T1000 (cell line): ENCODE data around the gene CYB5R4.

ENCODE experiments used
- DNase-seq: peaks from one replicate; lab custom pipeline; 2025; ENCODE audit warnings: mixed read lengths; lab: John Stamatoyannopoulos, UW

CYB5R4 gene

DNA sequence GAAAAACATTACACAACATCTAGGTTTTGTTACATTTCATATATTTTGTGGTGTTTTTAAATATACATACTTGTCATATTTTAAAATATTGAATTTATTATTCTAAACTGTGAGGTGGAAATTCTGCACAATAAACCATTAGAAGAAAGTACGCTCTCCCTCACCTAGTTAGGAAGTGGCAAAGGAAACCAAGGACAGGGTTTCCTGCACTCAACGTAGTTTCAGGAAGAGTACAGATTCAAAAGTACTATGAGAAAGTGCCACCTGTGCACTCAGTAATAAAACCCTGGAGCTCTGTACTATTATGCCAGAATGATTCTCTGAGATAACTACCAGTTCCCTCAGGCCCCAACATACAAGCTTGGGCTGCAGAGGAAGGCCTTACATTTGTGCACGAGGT lies 119.5 kb downstream of the CYB5R4 start:
- DNase-seq = no peak

DNA sequence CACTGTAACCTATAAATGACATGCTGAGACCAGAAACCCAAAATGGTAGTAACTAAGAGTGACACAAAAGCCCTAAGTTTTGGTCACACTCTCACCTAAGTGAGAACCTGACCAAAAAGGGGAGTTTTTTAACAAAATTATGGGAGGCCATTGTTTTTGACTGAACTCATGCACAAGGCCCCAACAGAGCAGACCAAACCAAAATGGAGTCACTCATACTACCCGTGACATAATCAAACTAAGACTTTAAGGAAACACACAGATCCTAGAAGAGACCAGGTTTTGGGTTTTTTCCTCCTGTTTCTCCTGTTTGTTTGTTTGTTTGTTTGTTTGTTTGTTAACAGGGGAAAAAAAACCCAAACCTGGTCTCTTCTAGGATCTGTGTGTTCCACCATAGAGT lies 124.9 kb downstream of the CYB5R4 start:
- DNase-seq = no peak

DNA sequence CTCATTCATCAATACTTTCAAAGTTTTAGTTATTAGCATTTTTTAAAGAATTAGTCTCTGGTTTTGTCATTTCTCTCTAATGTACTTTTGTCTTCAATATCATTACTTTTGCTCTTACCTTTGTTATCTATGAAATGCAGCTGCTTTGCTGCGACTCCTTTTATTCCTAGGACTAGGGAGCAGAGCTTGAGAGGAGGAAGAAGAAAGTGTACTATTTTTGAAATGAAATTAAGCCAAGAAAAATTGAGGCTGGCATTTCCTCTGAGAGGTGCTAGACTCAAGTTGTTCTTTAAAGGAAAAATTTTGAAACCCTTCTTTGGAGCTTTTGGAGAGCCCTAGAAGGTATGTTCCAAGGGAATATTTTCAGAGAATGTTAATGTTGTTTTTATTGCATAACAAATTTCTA lies 125.8 kb downstream of the CYB5R4 start:
- DNase-seq = no peak

DNA sequence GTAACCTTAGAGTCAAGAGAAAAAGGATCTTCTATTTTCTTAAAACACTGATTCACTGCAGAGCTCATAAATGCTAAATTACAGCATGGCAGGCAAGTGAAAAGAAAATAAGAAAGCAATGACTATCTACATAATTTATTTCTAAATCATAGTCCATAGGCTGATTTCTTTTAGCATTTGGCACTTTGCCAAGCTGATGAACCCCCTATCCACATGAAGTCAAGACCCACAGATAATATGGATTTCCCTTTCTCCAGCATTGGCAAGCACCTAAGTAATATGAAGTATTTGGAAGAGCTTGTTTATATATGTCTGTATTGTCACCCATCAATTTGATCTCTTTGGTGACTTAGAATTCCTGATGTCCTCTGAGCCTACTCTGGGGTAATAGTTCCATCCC lies 126.2 kb downstream of the CYB5R4 start:
- DNase-seq = no peak

DNA sequence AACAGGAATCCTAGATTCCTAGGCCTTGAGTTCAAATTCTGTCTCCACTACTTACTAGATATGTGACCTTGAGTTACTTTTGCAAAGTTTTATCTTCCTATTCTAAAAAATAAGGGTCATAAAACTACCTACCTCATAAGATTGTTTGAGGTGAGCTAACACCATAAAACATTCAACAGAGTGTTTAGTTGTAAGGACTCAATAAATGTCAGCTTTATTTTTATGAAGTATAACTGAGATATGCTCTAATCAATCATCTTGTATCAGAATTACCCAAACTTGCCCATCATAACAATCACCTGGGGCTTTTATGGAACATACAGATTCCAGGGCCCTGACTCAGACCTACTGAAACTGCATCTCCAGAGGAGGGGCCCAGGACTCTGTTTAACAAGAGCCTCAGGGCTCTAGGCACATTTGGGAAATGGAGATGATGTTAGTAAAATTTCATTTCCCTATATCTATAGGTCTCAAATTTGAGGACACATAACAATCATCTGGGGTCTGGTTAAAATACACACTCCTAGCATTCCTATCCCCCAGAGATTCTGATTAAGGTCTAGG lies 138.6 kb downstream of the CYB5R4 start:
- no peak for DNase-seq

DNA sequence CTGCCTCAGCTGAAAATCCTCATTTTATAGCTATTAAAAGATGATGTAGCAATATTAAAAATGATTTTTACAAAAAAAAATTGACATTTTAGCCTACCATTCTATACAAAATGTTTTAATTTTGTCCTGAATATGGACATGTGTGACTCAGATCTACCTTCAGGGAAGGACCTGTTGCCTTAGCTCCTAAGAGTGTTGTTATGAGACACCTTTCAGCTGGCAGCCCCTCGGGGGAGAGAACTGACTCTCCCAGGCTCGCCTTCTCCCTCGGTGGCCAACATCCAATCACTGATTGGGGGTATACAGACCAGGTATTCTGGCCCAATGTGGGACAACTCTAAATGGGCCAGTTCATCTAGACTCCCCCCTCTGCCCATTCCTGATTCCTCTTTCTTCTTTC lies 141.6 kb downstream of the CYB5R4 start:
- DNase-seq = no peak

DNA sequence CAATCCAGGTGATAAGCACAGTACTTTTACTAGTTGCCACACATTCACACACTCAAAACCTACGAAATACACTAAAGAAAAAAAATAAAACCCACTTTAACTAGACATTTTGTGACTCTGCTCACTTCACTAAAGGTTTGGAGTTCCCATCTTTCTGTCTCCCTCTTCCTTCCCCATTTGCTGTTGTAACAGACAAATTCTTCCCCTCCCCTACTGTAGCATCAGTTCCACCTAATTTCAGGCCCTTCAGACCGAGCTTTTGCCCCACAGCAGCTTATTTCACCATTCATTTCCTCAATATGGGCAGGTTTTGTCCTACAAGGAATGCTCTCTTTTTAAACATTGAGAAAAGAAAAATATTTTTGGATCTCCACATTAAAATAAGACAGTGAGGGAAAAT lies 142.7 kb downstream of the CYB5R4 start:
- DNase-seq = no peak

GRCh38 chr6:84003131-84003530 lies 143.6 kb downstream of the CYB5R4 start:
- no peak for DNase-seq

DNA sequence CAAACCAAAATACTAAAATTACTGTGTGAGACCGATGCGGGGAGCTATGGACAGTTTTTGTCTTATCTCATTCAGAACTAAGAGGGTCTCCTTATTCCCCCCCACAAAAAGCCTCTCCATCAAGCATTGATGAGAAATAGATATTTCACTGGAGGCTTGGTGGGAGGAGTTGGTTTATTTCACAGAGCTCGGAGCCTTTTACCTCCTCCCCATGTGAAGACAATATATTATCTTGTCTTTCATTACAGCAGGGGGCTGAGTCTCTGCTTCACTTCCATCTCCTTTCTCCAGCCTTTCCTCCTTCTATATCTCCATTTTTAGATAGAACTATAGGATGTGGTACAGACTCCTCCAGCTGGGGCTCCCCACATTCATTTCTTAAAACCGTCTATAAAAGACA lies 144.2 kb downstream of the CYB5R4 start:
- DNase-seq = no peak

DNA sequence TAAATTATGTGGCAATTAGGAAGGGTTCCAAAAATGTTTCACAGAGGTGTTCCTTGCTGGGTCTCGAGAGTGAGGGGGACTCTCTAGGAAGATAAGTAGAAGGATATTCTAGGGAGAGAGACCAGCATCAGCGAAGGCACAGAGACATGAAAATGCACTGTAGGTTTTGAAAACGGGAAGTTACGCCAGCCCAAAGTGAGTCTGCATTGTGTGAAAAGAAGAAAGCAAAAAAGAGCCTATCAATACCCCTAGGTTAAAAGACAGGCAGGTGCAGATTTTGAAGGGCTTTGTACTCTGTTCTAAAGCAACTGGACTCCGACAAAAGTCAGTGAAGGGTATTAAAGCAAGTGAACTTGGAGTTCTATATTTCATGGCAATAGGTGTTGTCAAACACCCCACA lies 148.4 kb downstream of the CYB5R4 start:
- DNase-seq = no peak

DNA sequence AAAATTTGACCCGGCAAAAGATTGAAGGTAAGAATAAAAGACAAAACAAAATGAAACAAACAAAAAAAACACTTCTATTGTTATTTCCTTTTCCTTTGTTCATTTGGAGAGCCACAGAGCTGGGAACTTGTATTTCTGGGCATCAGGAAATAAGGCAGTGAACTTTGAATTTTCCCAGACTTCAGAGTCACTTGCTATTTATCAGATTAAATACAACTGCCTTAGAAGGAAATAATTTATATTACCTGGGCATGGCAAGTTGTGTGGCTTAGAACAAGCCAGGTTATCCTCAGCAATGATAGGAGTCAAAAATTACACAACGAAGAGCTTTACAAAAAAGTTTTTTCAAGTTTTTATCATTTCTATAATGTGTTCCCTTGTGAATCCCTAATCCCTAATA lies 153.9 kb downstream of the CYB5R4 start:
- no peak for DNase-seq

GRCh38 chr6:84013931-84014330 lies 154.4 kb downstream of the CYB5R4 start:
- DNase-seq = no peak

GRCh38 chr6:84016029-84016428 lies 156.5 kb downstream of the CYB5R4 start:
- no peak for DNase-seq
